Thyroid gland (tissue), 4 donors: ENCODE measurements around the gene HCFC1.

Source experiments
- POLR2A ChIP-seq, 2 donors: fragments of 450-650 bp; IDR thresholded peaks; one replicate each; pipeline ENCODE4 v1.6.1; 2017; ENCODE audit warnings: antibody characterized with exemption in 2 of 2, mild to moderate bottlenecking in 2 of 2, moderate library complexity in 1 of 2
- TF ChIP-seq, protein P1 (sequence below), 6 experiments: fragments of 200-600 bp in 3 of 6; fragments of 450-650 bp in 3 of 6; sonication (generic) in 3 of 6; IDR thresholded peaks; one replicate each; pipeline ENCODE4 v1.5.1; 2016 to 2019; ENCODE audit warnings: antibody characterized with exemption in 6 of 6, mild to moderate bottlenecking in 2 of 6, inconsistent platforms in 1 of 6, moderate library complexity in 1 of 6

DNA sequence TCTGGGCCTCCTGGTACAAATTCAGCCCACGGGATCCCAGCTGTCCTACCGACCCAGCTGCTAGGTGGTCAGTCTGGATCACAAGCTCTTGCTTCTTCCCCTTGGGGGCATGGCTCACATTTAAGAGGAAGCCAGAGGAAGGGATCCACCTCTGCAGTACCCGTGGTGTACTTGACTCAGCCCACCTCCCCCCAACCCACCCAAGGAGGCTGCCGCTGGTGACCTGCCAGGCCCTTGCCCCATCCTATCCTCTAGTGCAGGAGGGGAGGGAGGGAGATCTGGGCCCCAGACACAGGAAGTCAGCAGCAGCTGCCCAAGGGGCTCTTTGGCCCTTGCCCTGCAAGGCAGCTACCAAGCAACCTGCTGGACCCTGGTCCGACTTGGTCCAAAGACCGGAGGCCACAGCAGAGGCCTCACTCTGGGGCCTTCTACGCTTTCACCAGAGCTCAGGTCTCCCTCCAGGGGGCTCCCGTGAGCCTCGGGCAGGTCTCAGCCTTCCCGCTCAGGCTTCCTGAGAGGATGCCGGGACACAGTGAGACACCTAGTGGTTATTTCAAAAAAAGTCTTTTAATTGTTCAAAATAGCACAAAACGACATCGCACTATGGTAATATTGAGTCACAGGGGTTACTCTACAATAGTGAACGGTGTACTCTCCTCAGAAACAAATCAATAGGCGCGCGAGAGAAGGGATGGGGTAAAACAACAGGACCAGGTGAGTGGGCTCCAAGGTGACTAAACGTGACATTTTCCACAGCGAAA, 24.4 kb downstream of the HCFC1 start:
- TF ChIP-seq, protein P1, sequence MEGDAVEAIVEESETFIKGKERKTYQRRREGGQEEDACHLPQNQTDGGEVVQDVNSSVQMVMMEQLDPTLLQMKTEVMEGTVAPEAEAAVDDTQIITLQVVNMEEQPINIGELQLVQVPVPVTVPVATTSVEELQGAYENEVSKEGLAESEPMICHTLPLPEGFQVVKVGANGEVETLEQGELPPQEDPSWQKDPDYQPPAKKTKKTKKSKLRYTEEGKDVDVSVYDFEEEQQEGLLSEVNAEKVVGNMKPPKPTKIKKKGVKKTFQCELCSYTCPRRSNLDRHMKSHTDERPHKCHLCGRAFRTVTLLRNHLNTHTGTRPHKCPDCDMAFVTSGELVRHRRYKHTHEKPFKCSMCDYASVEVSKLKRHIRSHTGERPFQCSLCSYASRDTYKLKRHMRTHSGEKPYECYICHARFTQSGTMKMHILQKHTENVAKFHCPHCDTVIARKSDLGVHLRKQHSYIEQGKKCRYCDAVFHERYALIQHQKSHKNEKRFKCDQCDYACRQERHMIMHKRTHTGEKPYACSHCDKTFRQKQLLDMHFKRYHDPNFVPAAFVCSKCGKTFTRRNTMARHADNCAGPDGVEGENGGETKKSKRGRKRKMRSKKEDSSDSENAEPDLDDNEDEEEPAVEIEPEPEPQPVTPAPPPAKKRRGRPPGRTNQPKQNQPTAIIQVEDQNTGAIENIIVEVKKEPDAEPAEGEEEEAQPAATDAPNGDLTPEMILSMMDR (IDR thresholded peaks at IDR 0.05) = peak in 5 of 6 experiments; percentile 10 to 57 (median 55)
- TF ChIP-seq POLR2A (IDR thresholded peaks at IDR 0.05) = no peak
